Neural cell (in vitro differentiated cells): ENCODE results near the gene CGNL1.

Experiments
- CTCF ChIP-seq: fragments of 450-650 bp; IDR thresholded peaks from 2 replicates; pipeline ENCODE4 v1.5.1; 2014; ENCODE audit warnings: antibody characterized with exemption, mild to moderate bottlenecking, moderate library complexity; ENCODE audit not compliant: poor library complexity, severe bottlenecking
- EP300 ChIP-seq: fragments of 450-650 bp; conservative IDR thresholded peaks from 2 replicates; pipeline ENCODE4 v1.6.1; 2014; ENCODE audit warnings: antibody characterized with exemption, mild to moderate bottlenecking, moderate library complexity; ENCODE audit not compliant: poor library complexity, severe bottlenecking
- POLR2AphosphoS5 ChIP-seq: IDR thresholded peaks from 2 replicates; pipeline ENCODE4 v1.6.1; 2012
- RAD21 ChIP-seq: fragments of 450-650 bp; conservative IDR thresholded peaks from 2 replicates; pipeline ENCODE4 v1.6.1; 2014; ENCODE audit warnings: antibody characterized with exemption, mild to moderate bottlenecking, moderate library complexity
- REST ChIP-seq: IDR thresholded peaks from 2 replicates; pipeline ENCODE4 v1.6.1; 2012; ENCODE audit warnings: borderline replicate concordance

- TF ChIP-seq REST (no peak), CTCF (no peak), EP300 (no peak), POLR2AphosphoS5 (no peak), RAD21 (no peak)
These were observed 2.9 kb upstream of the CGNL1 start for GRCh38 chr15:57373251-57373881.
